K562 (cell line): ENCODE results near the gene NCAPD2. TPM values are rescaled to one million over a fixed set of nuclear protein-coding genes. Genes with fewer than 3 reads are reported as not detected.

Experiments
- DMBX1 ChIP-seq: fragments of 250-450 bp; sonication (Bioruptor Pico); IDR thresholded peaks from 2 replicates; pipeline ENCODE4 v1.8.0; 2022; ENCODE audit warnings: inconsistent platforms, mild to moderate bottlenecking, moderate library complexity, borderline replicate concordance
- ERF ChIP-seq: fragments of 450-650 bp; formaldehyde crosslinking; IDR thresholded peaks from 2 replicates; pipeline ENCODE4 v1.4.0; 2020; ENCODE audit warnings: mild to moderate bottlenecking, mixed read lengths
- MTF1 ChIP-seq: fragments of 250-450 bp; sonication (Bioruptor Pico); IDR thresholded peaks from 2 replicates; pipeline ENCODE4 v1.9.0; 2021; ENCODE audit warnings: moderate library complexity, mild to moderate bottlenecking, inconsistent platforms, borderline replicate concordance
- NCOR1 ChIP-seq: fragments of 450-650 bp; IDR thresholded peaks from 2 replicates; pipeline ENCODE4 v1.6.1; 2016; ENCODE audit warnings: mild to moderate bottlenecking, moderate library complexity
- POLR2H ChIP-seq: IDR thresholded peaks from 2 replicates; pipeline ENCODE4 v1.6.1; 2016; ENCODE audit warnings: missing genetic modification characterization, low read depth, mild to moderate bottlenecking, control low read depth, missing compliant biosample characterization, moderate library complexity
- SPI1 ChIP-seq: IDR thresholded peaks from 2 replicates; pipeline ENCODE4 v1.6.1; 2011; ENCODE audit warnings: low read depth, low read length, control low read depth, borderline replicate concordance
- TCF7 ChIP-seq: sonication (generic); IDR thresholded peaks from 2 replicates; pipeline ENCODE4 v1.6.1; 2016; ENCODE audit warnings: antibody characterized with exemption, borderline replicate concordance
- ZNF551 ChIP-seq: fragments of 250-450 bp; sonication (Bioruptor Pico); IDR thresholded peaks from 2 replicates; pipeline ENCODE4 v1.5.0; 2021; ENCODE audit warnings: mild to moderate bottlenecking, moderate library complexity
- ZSCAN32 ChIP-seq: fragments of 450-650 bp; formaldehyde crosslinking; IDR thresholded peaks from 2 replicates; pipeline ENCODE4 v1.4.0; 2020; ENCODE audit warnings: mild to moderate bottlenecking, moderate library complexity
- polyA plus RNA-seq, 8 experiments: library from polyadenylated mRNA; depleted of rRNA in 4 of 8; stranded (reverse) in 5 of 8; unstranded in 3 of 8; fragments of >200 nt; fragmentation: Nextera tagmentation in 2 of 8; fragmentation: Illumina TruSeq in 1 of 8; extraction: Ambion mirVana in 2 of 8; extraction: Trizol in 1 of 8; gene quantifications; 2 replicates each; pipeline versions ENCODE4 v1.2.1 to v1.2.3, GENCODE V29; 2011 to 2014; ENCODE audit warnings: inconsistent platforms in 1 of 8, missing spikeins in 1 of 8
- total RNA-seq, 7 experiments: library from RNA; depleted of rRNA in 6 of 7; stranded (reverse); fragments of >200 nt in 6 of 7; fragmentation: Illumina TruSeq in 2 of 7; extraction: Trizol in 2 of 7; gene quantifications; 2 replicates each; pipeline versions ENCODE4 v1.2.1 to v1.2.3, GENCODE V29; 2011 to 2021; ENCODE audit warnings: low replicate concordance in 1 of 7
- TF ChIP-seq, protein P1 (sequence below): fragments of 250-450 bp; sonication (Bioruptor Pico); IDR thresholded peaks from 2 replicates; pipeline ENCODE4 v1.4.0; 2020; ENCODE audit warnings: mild to moderate bottlenecking, moderate library complexity
- TF ChIP-seq, protein P2 (sequence below): fragments of 450-650 bp; formaldehyde crosslinking; IDR thresholded peaks from 2 replicates; pipeline ENCODE4 v1.4.0; 2020; ENCODE audit warnings: mild to moderate bottlenecking, moderate library complexity

The NCAPD2 gene
- total and polyA plus RNA-seq, 9 of the 15 experiments (the other 6 are each of a cell fraction or from before 2014, with no cell fraction given) = 16.9 to 93.7 (median 68.3) TPM

DNA sequence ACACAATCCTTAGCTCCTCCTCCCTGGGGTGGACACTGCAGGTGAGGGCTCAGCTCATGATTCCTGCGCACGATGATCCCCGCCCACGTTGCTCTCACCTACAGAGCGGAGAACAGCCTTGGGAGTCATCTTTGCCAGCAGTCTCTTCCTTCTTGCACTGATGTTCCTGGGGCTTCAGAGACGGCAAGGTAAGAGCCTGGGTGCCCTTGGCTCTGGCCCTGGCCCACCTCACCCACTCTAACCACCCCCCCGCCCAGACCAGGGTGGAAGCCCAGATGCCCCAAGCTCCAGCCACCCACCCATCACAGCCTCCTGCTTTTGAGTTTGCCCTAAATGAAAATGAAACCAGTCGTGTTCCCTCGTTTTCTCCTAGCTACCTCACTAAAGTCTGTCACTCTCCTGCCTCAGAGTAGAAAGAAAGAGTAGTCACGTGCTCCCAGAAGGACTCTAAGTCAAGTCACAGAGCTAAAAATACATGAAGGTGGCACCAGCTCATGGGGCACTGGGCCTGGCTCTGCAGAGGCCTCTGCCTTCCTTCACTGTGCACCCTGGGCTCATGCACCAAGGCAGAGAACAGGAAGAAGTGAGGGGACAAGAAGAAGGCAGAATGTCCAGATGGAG, 33.0 kb upstream of the NCAPD2 start (continued):
- TF ChIP-seq MTF1 (CRISPR knock-in tag) (no peak), SPI1 (no peak), ZSCAN32 (CRISPR knock-in tag) (no peak), ZNF551 (no peak), ERF (CRISPR knock-in tag) (no peak), TCF7 (no peak), POLR2H (no peak), DMBX1 (no peak), NCOR1 (no peak)
- TF ChIP-seq, protein P1, sequence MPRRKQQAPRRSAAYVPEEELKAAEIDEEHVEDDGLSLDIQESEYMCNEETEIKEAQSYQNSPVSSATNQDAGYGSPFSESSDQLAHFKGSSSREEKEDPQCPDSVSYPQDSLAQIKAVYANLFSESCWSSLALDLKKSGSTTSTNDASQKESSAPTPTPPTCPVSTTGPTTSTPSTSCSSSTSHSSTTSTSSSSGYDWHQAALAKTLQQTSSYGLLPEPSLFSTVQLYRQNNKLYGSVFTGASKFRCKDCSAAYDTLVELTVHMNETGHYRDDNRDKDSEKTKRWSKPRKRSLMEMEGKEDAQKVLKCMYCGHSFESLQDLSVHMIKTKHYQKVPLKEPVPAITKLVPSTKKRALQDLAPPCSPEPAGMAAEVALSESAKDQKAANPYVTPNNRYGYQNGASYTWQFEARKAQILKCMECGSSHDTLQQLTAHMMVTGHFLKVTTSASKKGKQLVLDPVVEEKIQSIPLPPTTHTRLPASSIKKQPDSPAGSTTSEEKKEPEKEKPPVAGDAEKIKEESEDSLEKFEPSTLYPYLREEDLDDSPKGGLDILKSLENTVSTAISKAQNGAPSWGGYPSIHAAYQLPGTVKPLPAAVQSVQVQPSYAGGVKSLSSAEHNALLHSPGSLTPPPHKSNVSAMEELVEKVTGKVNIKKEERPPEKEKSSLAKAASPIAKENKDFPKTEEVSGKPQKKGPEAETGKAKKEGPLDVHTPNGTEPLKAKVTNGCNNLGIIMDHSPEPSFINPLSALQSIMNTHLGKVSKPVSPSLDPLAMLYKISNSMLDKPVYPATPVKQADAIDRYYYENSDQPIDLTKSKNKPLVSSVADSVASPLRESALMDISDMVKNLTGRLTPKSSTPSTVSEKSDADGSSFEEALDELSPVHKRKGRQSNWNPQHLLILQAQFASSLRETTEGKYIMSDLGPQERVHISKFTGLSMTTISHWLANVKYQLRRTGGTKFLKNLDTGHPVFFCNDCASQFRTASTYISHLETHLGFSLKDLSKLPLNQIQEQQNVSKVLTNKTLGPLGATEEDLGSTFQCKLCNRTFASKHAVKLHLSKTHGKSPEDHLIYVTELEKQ = no peak
- TF ChIP-seq, protein P2, sequence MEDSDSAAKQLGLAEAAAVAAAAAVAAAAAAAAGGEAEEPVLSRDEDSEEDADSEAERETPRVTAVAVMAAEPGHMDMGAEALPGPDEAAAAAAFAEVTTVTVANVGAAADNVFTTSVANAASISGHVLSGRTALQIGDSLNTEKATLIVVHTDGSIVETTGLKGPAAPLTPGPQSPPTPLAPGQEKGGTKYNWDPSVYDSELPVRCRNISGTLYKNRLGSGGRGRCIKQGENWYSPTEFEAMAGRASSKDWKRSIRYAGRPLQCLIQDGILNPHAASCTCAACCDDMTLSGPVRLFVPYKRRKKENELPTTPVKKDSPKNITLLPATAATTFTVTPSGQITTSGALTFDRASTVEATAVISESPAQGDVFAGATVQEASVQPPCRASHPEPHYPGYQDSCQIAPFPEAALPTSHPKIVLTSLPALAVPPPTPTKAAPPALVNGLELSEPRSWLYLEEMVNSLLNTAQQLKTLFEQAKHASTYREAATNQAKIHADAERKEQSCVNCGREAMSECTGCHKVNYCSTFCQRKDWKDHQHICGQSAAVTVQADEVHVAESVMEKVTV (CRISPR knock-in tag) = no peak
